Measurements from ENCODE around the gene OR2V2.

DNA sequence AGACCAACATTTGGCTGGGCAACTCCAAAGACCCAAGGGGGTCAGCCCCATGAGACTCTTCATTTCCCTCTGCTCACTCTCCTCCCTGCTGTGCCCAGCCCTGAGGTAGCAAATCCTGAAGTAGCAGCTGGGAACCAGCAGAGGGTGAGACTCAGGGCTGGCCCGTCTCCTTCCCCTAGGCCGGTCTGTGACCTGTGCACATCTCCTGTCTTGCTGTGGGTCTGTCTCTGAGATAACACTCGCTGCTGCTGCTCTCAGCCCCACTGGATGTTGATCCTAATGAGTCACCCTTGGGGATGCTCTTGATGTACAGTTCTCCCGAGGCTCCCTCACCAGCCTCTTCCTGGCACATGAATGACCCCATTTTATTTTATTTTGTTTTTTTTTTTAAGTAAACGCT is 9.1 kb upstream of the OR2V2 start:
- TF ChIP-seq, protein P1, sequence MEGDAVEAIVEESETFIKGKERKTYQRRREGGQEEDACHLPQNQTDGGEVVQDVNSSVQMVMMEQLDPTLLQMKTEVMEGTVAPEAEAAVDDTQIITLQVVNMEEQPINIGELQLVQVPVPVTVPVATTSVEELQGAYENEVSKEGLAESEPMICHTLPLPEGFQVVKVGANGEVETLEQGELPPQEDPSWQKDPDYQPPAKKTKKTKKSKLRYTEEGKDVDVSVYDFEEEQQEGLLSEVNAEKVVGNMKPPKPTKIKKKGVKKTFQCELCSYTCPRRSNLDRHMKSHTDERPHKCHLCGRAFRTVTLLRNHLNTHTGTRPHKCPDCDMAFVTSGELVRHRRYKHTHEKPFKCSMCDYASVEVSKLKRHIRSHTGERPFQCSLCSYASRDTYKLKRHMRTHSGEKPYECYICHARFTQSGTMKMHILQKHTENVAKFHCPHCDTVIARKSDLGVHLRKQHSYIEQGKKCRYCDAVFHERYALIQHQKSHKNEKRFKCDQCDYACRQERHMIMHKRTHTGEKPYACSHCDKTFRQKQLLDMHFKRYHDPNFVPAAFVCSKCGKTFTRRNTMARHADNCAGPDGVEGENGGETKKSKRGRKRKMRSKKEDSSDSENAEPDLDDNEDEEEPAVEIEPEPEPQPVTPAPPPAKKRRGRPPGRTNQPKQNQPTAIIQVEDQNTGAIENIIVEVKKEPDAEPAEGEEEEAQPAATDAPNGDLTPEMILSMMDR (IDR thresholded peaks at IDR 0.05; ENCODE audit: low read depth, low read length, poor library complexity, severe bottlenecking): no peak
- no peak for TF ChIP-seq EZH2phosphoT487 (IDR thresholded peaks at IDR 0.05; ENCODE audit: borderline replicate concordance, low read length)

Data from DOHH2 (cell line).